Non-pigmented ciliary epithelial cell (primary cell): Measurements from ENCODE around the gene SEC11A.
"Not testable (repeated sequence)": the region's sequence is repeated elsewhere in the genome, so short reads cannot be mapped to it uniquely, and the experiment has no call there.

Experiments
- DNase-seq: peaks from one replicate; pipeline ENCODE4 v3.0.0-alpha.2; 2010; ENCODE audit warnings: low read depth

The SEC11A gene

GRCh38 chr15:84681831-84682230 lies 34.1 kb downstream of the SEC11A start:
- peak; percentile 89 for DNase-seq

DNA sequence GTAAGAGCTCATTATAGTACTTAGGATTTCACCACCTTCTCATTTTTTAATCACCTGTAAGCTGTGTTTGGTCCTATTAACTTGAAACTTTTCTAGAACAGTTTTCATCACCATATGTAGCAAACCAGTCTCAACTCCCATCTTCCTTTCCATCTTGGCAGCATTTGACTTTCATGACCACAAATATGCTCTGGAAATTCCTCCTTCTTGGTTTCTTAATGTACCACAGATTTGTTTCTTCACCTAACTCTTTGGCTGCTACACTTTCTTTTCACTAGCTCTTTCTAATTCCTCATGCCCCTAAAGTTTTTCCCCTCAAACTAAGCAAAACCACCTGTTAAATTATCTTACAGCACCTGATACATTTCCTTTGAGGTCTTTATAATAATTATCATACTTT lies 44.7 kb downstream of the SEC11A start:
- DNase-seq: no peak

DNA sequence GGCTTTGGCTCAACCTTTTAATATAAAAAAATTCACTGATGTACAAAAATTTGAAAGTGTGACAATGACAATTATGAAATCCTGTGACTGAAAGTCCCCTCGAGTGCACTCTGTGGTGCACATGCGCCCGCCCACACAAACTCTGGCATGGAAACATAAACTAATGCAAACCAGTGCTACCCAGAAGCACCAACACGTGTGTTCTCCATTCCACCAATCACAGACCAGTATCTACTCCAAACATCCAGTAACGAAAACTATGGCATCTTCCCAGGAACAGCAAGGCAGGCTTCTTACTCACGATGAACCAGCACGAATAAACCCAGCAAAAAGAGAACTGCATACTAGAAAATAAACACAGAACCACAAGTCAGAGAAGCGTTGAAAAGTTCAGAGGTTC lies 46.2 kb downstream of the SEC11A start:
- no peak for DNase-seq

GRCh38 chr15:84668221-84668982 lies 47.5 kb downstream of the SEC11A start:
- DNase-seq: no peak

DNA sequence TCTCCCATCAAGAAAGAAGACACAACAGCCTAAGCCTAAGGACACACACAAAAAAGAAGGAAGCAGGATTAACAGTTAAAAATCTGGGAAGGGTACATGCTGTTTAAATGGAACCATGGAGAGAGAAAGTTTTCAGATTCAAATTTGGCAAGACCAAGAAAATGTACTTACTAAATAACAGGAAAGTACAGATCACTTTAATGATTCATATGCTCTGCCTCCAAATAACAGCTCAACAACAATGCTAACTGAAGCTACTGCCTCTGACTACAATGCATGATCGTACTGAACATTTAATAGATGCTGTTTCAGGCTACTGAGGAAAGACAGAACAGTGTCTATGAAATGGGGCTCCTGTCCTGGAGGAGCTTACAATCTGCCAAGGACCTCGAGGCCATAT lies 49.6 kb downstream of the SEC11A start:
- no peak for DNase-seq

GRCh38 chr15:84661001-84661400 lies 54.9 kb downstream of the SEC11A start:
- no peak for DNase-seq

GRCh38 chr15:84659904-84660781 lies 55.8 kb downstream of the SEC11A start:
- DNase-seq: no peak

DNA sequence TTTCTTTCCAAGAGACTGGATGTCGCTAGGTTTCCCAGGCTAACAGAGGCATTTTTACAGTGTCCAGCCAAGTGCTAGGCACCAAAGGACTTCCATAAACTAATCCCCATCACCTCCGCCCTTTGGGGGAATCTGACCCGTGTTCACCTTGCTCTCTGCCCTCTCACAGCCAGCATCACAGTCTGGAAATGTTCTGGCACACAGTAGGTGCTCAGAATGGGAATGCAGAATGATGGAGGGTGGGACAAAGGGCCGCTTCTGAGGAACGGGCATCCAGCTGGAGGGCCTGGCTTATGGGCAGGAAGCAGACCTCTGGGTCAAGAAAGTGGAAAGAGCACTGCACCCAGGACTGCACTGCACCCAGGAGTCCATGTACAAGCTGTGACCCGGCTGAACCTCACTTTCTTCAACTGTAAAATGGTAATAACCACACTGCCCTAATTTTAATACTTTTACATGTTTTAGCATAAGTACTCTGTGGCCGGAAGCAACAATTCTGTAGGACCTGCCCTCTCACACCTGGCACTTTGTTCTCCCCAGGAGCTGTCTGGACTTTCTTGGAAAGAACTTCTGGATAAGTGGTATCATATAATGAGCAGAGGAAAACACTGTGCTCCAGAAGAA lies 57.0 kb downstream of the SEC11A start:
- no peak for DNase-seq

- no peak for DNase-seq
Measured at GRCh38 chr15:84658080-84658787, 57.7 kb downstream of the SEC11A start, which contains the start of gene NMB. Gene NMB, minus strand, starts transcription at chr15:84658199. Its CDS starts 47 bp downstream, at chr15:84658152.

DNA sequence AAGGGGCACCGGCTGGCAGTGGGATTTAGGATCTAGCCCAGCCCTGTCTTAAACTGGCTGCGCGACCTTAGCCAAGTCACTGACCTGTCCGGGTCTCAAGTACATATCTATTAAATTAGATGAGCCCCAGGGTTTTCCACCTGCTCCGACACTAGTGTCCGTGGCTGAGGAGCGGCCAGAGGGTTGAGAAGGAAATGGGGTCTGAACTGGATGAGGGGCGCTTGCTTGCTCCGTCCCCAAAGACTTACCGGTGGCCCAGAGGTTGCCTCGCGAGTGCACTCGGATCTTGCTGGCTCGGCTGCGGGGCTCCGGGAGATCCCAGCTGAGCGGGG lies 58.2 kb downstream of the SEC11A start:
- DNase-seq: no peak

DNA sequence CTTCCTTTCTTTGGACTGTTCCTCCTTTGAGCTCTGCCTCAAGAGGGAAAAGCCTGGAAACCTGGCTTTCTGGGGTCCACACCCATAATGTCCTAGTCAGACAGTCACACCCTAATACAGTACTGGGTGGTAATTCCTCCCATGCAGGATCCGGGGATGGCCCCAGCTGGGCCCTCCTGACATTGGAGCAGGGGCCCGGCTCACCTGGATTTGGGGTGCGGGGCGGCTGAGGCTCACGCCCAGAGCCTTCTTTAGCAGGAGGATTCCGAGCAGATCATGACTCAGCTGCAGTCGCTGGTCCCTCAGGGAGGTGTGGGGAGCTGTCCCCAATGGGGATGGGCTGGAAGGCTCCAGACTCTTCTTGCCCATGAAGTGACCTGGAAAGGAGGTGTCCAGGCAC lies 59.0 kb downstream of the SEC11A start:
- DNase-seq: no peak

DNA sequence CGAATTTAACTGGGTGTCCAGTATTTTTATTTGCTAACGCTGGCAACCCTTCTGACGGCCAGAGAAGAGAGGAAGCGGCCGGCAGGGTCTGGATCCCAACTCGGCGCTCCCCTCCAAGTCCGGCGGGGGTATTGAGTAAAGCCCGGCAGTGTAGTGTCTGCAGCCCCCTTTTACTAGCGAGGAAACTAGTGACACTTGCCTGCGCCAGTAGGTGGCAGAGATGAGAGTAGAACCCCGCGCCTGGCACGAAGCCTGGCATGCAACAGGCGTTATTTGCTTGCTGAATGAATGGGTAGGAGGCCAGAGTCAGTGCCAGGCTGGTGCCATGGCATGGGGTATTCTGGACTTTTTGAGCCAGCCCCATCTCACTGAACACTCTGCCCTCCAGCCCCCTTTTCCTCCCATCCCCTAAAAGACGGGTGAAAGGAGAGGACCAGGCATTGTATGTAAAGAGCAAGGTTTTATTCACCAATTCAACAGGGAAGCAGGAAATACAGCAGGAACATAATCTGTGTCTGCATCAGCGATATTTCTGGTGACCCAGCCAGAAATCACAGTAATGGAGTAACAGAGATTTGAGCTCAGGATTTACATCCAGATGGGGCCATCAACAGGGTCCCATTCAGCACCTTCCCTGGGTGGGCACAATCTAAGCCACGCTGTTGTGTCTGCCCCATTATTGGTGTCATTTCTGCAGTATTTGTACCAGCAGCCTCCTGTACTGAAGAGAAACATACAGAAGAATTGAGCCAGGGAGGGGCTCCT lies 61.1 kb downstream of the SEC11A start:
- DNase-seq: no peak

GRCh38 chr15:84653910-84654688 lies 61.8 kb downstream of the SEC11A start, which contains the start of gene WDR73:
Gene WDR73, minus strand, starts transcription at chr15:84654283. Its CDS starts 9 bp downstream, at chr15:84654274.
- DNase-seq: peak; percentile 72

DNA sequence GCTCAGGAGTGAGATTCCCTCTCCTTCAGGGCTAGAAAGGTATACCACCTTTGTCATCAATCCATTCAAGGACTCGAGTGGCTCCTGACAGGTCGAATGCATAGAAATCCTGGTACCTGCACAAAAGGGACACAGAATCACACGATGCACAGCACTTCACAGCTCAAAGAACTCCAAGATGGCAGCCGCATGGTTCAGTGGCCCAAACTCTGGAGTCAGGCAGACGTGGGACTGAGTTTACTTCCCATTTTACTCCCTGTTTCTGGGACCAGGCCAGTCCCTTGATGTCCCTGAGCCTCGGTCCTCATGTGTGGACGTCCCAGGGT lies 62.4 kb downstream of the SEC11A start:
- DNase-seq: no peak

DNA sequence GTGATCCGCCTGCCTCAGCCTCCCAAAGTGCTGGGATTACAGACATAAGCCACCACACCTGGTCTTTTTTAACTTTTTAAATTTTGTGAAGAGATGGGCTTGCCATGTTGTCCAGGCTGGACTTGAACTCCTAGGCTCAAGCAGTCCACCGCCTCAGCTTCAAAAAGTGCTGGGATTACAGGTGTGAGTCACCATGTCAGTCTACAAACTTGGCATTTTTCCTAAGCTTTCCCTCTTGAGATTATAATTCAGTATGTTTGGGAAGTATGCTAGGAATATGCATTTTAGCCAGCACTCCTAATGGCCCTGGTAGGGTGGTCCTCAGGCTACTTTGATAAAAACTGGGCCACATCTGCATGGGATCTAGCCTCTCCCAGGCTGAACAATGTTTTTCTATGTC lies 66.2 kb downstream of the SEC11A start:
- no peak for DNase-seq

- no peak for DNase-seq
Measured at GRCh38 chr15:84648539-84648938, 67.4 kb downstream of the SEC11A start.

GRCh38 chr15:84647726-84648125 lies 68.2 kb downstream of the SEC11A start:
- no peak for DNase-seq

- no peak for DNase-seq
Measured at GRCh38 chr15:84645997-84646396, 69.9 kb downstream of the SEC11A start.

- no peak for DNase-seq
Measured at GRCh38 chr15:84645496-84645895, 70.4 kb downstream of the SEC11A start.

GRCh38 chr15:84643838-84644237 lies 72.1 kb downstream of the SEC11A start:
- no peak for DNase-seq

DNA sequence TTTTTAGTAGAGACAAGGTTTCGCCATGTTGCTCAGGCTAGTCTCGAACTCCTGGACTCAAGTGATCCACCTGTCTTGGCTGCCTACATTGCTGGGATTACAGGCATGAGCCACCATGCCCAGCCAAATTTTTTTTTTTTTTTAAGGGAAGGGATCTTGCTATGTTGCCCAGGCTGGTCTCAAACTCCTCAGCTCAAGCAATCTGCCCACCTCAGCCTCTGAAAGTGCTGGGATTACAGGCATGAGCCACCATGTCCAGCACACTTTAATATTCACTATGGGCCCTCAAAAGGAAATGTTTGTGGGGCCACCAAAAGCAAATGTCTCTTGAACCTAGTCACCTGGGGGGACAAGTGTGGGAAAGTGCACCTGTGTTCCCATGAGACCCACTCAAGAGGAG lies 73.3 kb downstream of the SEC11A start:
- DNase-seq: not testable (repeated sequence)
